Measurements from ENCODE around the gene OSBPL10. TPM values are rescaled to one million over a fixed set of nuclear protein-coding genes. Genes with fewer than 3 reads are reported as not detected.

Gene OSBPL10
- total RNA-seq, 2 donors from 2014 or later: 2.2 to 5.1 TPM

DNA sequence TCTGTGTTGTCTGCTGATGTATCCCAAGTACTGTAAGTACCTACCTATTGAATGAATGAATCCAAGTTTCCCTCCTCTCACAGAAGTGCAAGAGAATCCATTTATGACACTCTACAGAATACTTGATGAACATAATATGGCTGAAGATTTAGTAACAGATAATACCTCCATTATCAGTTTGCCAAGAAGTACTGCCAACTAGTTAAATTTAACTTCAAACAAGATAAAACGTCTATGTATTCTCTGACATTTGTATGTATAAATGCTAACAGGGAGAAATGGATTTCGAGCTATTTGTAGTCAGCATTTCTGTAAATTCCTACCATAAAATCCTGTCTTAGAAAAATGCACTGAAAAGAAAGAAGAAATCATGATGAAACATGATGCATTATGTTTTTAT is 230.7 kb downstream of the OSBPL10 start:
- Mint-ChIP-seq H3K4me1 (ENCODE audit: low read depth) (peaks cover 15% of the 10 kb centered on the region), H3K36me3 (ENCODE audit: insufficient read depth in 2 of 2) (no peaks in the 10 kb centered on the region), H3K4me3 (no peak overlapping the region), H3K27ac (no peak overlapping the region), H3K9me3 (no peaks in the 10 kb centered on the region), H3K27me3 (ENCODE audit: low read depth) (no peaks in the 10 kb centered on the region)
- ATAC-seq (replicated peaks in 1 of 2): no peak
- no peak for DNase-seq

DNA sequence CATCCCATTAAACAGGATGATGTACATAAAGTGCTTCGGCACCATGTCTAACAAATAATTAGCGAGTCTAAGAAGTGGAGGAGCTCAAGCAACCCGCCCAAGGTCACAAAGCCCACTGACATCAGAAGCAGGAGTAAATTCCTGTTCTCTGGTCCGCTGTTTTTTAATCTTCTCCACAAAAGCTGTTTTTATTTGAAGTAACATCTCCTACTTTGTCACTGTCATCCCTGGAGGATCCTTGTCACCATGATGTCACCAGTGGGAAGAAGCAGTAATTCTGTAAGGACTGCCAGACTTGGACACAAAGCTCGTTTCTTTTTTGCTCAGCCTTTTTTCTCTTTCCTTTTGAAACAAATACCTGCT is 232.1 kb downstream of the OSBPL10 start:
- H3K4me3 Mint-ChIP-seq: no peak overlapping the region
- H3K9me3 Mint-ChIP-seq: no peaks in the 10 kb centered on the region
- peaks cover under 1% of the 10 kb centered on the region for H3K4me1 Mint-ChIP-seq (ENCODE audit: low read depth)
- no peak for DNase-seq
- no peaks in the 10 kb centered on the region for H3K36me3 Mint-ChIP-seq (ENCODE audit: insufficient read depth in 2 of 2)
- no peaks in the 10 kb centered on the region for H3K27me3 Mint-ChIP-seq (ENCODE audit: low read depth)
- no peak overlapping the region for H3K27ac Mint-ChIP-seq
- no peak for ATAC-seq (replicated peaks in 1 of 2)

DNA sequence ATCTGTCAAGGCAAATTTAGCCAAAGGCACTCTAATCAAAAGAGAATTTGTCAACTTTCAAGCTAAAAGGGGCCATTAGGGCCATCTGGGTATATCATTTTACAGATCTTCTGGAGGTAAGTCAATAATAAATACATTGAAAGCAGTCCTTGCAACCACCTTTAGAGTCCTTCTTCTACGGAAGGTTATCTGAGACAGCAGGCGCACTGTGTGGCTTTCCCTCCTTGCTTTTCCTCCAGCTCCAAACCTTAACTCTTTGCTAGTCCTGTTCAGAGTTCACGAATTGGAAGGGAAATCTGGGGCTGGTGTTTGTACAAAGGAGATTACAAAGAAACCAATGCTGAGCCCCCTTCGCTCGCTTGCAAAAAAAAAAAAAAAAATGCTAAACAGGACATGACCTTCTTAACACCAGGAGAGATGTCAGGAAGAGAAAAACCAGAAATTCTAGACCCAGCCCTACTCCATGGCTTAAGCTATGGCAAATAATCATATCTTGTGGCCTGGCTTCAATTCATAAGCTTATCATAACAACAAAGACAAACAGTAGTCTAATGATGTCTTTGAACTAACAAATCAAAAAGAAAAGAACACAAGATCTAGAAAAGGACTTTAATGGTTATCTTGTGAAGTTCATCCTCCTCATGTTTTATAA is 232.7 kb downstream of the OSBPL10 start:
- no peak overlapping the region for H3K27ac Mint-ChIP-seq
- H3K9me3 Mint-ChIP-seq: no peaks in the 10 kb centered on the region
- no peaks in the 10 kb centered on the region for H3K27me3 Mint-ChIP-seq (ENCODE audit: low read depth)
- ATAC-seq (replicated peaks in 1 of 2) (no peak), DNase-seq (no peak)
- H3K4me1 Mint-ChIP-seq (ENCODE audit: low read depth): no peaks in the 10 kb centered on the region
- no peaks in the 10 kb centered on the region for H3K36me3 Mint-ChIP-seq (ENCODE audit: insufficient read depth in 2 of 2)
- H3K4me3 Mint-ChIP-seq: no peak overlapping the region

DNA sequence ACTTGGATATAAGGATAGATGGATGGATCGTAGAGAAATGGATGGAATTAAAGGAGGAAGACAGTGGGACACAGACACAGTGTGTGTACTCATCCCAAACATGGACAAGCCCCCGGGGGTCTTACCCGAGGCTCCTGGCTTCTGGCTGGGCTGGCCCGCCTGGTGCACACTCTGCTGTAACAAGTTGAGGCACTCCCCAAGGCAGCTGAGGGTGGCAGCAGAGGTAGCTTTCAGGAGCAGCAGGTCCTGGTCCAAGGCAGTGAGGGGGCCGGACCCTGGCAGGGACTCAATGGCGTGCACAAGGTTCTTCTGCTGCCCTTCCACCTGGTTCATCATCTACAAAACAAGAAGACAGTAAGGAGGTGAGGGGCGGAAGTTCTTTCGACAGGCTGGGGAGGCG is 233.3 kb downstream of the OSBPL10 start:
- ATAC-seq (replicated peaks in 1 of 2): no peak
- no peaks in the 10 kb centered on the region for H3K4me1 Mint-ChIP-seq (ENCODE audit: low read depth)

DNA sequence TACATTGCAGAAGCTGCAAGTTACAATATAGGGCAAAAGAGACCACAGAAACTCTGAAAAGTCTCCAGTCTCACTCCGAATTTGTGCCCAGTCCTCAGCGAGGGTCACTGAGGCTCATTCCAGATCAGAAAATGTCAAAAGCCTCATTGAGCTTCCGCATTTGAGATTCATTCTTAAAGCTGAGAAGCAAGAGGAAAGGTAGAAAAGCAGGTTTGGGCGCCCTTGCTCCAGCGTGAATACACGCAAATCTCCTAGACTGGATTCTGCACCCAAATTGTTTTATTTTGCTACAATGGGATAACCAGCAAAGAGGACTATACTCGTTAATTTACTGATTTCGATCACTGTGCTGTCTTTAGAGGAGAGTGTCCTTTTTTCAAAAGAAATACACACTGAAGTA is 236.1 kb downstream of the OSBPL10 start:
- Mint-ChIP-seq H3K9me3 (no peaks in the 10 kb centered on the region), H3K27ac (no peak overlapping the region), H3K27me3 (ENCODE audit: low read depth) (no peaks in the 10 kb centered on the region), H3K4me3 (no peak overlapping the region), H3K4me1 (ENCODE audit: low read depth) (no peaks in the 10 kb centered on the region), H3K36me3 (ENCODE audit: insufficient read depth in 2 of 2) (no peaks in the 10 kb centered on the region)
- DNase-seq: no peak
- ATAC-seq (replicated peaks in 1 of 2): no peak

More for the DNA sequence above, 233.3 kb downstream of the OSBPL10 start:
- H3K9me3 Mint-ChIP-seq: no peaks in the 10 kb centered on the region
- H3K27me3 Mint-ChIP-seq (ENCODE audit: low read depth): no peaks in the 10 kb centered on the region
- no peak overlapping the region for H3K27ac Mint-ChIP-seq
- no peaks in the 10 kb centered on the region for H3K36me3 Mint-ChIP-seq (ENCODE audit: insufficient read depth in 2 of 2)
- no peak overlapping the region for H3K4me3 Mint-ChIP-seq
- DNase-seq: no peak

DNA sequence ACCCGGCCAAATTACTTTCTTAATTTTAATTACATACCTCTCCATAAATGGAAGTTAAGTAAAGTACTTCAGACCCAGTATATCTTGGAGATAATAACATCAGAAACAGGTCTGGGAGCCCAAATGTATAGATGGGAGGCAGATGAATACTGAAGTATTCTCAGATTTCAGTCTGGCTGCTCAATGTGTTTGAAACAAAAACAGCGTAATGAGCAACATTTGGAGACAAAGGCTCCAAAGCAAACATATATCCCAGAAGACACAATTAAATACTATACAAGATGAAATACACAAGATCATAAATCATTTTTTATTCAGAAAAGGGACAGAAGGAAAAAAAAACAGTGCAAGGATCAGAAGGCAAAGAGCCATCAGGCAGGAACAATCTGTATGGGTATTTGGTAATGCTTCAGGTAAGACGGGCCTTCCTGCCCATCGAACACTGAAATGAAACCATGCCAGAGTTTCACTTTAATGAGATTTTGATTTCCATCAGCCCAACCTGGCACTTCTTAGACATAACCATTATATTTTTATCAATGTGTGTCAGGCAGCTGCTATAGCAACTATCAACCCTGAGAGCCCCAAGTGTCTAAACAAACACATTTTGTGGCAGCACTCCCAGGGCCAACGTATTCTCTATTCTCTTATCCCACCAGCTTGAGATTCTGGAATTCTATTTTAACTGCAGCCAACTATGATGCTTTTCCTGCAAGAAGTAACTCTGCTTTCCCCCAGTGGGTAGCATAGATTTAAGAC is 237.6 kb downstream of the OSBPL10 start:
- Mint-ChIP-seq H3K27ac (no peak overlapping the region), H3K36me3 (ENCODE audit: insufficient read depth in 2 of 2) (no peaks in the 10 kb centered on the region), H3K9me3 (no peaks in the 10 kb centered on the region), H3K27me3 (ENCODE audit: low read depth) (no peaks in the 10 kb centered on the region), H3K4me3 (no peak overlapping the region), H3K4me1 (ENCODE audit: low read depth) (no peaks in the 10 kb centered on the region)
- ATAC-seq (replicated peaks in 1 of 2) (no peak), DNase-seq (no peak)

DNA sequence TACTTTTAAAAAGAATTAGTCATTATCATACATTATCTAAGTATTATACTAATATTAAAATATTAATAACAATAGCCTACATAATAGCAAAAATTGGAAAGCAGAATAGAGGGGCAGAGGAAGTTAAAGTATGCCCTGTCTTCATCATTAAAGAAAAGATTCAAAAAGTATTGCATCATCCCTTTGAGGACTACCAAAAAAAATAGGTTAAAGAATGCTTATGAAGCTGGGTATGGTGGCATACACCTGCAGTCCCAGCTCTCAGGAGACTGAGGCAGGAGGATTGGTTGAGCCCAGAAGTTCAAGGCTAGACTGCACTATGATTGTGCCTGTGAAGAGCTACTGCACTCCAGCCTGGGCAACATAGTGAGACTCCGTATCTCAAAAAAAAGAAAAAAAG is 240.7 kb downstream of the OSBPL10 start:
- H3K27ac Mint-ChIP-seq: no peak overlapping the region
- no peak overlapping the region for H3K4me3 Mint-ChIP-seq
- no peaks in the 10 kb centered on the region for H3K4me1 Mint-ChIP-seq (ENCODE audit: low read depth)
- no peaks in the 10 kb centered on the region for H3K9me3 Mint-ChIP-seq
- DNase-seq (no peak), ATAC-seq (replicated peaks in 1 of 2) (no peak)
- no peaks in the 10 kb centered on the region for H3K36me3 Mint-ChIP-seq (ENCODE audit: insufficient read depth in 2 of 2)
- H3K27me3 Mint-ChIP-seq (ENCODE audit: low read depth): peaks cover 4% of the 10 kb centered on the region

DNA sequence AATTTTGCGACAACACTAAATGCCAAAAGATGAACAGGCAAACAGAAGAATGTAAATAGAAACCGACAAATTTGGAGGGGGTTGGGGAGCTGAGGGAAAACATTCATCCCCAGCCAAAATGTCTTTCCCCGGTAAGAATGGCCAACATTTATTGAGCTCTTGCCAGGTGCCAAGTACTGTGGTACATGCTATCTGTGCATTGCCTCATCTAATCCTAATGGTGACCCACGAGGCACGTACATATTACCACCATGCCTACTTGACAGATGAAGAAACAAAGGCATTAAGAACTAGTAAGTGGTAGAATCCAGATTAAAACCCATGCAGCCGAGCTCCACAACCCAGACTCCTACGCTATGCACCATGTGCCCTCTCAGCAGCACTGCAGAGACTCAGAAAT is 242.7 kb downstream of the OSBPL10 start:
- H3K36me3 Mint-ChIP-seq (ENCODE audit: insufficient read depth in 2 of 2): no peaks in the 10 kb centered on the region
- H3K27ac Mint-ChIP-seq: no peak overlapping the region
- DNase-seq (no peak), ATAC-seq (replicated peaks in 1 of 2) (no peak)
- peaks cover 5% of the 10 kb centered on the region for H3K27me3 Mint-ChIP-seq (ENCODE audit: low read depth)
- H3K9me3 Mint-ChIP-seq: no peaks in the 10 kb centered on the region
- H3K4me1 Mint-ChIP-seq (ENCODE audit: low read depth): no peaks in the 10 kb centered on the region
- H3K4me3 Mint-ChIP-seq: no peak overlapping the region

DNA sequence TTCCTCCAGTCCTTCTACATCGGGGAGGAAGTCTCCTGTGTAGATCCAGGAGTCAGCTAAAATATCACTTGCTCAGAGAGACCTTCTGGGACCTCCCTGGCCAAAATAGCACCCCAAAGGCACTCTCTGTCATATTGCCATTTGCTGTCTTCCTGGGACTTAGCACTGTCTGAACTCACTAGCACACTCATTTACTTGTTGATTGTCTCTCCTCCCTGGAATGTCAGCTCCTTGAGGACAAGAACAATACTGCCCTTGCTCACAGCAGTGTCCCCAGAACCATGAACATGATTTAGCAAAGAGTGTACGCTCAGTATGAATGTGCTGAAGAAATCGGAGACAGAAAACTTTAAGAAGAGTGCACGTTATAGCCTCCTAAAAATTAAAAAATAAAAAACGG is 245.4 kb downstream of the OSBPL10 start:
- H3K9me3 Mint-ChIP-seq: no peaks in the 10 kb centered on the region
- DNase-seq (no peak), ATAC-seq (replicated peaks in 1 of 2) (no peak)
- no peak overlapping the region for H3K4me3 Mint-ChIP-seq
- H3K27ac Mint-ChIP-seq: no peak overlapping the region
- H3K27me3 Mint-ChIP-seq (ENCODE audit: low read depth): peaks cover 5% of the 10 kb centered on the region
- H3K4me1 Mint-ChIP-seq (ENCODE audit: low read depth): no peaks in the 10 kb centered on the region
- H3K36me3 Mint-ChIP-seq (ENCODE audit: insufficient read depth in 2 of 2): no peaks in the 10 kb centered on the region

DNA sequence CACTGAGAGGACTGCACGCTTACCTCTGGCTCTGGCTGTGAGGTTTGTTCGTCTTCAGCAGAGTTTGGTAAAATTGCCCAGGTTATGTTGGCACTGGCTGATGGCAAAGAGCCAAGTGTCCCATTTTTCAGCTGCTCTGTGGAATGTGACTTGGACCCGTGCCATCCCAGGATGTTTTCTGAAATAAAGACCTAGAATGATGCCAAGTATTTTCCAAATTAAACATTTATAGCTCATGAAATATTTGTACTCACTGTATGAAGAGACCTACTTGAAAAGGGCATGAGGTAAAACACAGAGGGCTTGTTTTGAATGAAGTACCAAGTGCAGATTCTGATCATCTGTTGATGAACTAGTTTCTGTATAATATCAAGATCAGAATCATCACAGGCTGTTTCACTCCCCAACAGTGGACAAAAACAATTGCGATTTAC is 247.8 kb downstream of the OSBPL10 start:
- H3K27me3 Mint-ChIP-seq (ENCODE audit: low read depth): peaks cover 10% of the 10 kb centered on the region
- no peaks in the 10 kb centered on the region for H3K4me1 Mint-ChIP-seq (ENCODE audit: low read depth)
- no peak overlapping the region for H3K27ac Mint-ChIP-seq
- H3K9me3 Mint-ChIP-seq: no peaks in the 10 kb centered on the region
- no peak for DNase-seq
- no peak overlapping the region for H3K4me3 Mint-ChIP-seq
- no peaks in the 10 kb centered on the region for H3K36me3 Mint-ChIP-seq (ENCODE audit: insufficient read depth in 2 of 2)
- ATAC-seq (replicated peaks in 1 of 2): no peak

DNA sequence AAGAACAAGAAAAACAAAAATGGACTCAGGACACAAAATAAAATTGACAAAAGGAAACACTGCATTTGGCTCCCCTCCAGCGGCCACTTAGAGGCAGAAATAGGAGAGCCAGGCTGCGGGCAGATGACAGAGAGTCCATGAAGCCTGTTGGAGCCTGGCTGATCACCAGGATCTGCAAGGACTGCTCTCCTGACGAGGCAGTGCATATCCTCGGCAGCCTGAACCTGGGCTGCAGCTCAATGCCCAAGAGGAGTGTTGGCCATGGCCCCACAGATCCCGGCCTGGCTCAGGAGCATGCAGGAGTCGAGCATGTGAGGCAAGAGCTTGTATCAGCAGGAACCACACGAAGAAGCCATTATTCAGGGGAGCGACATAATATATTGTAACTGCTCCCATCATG is 248.5 kb downstream of the OSBPL10 start:
- no peaks in the 10 kb centered on the region for H3K9me3 Mint-ChIP-seq
- H3K27me3 Mint-ChIP-seq (ENCODE audit: low read depth): peaks cover 10% of the 10 kb centered on the region
- H3K36me3 Mint-ChIP-seq (ENCODE audit: insufficient read depth in 2 of 2): no peaks in the 10 kb centered on the region
- DNase-seq: no peak
- H3K4me3 Mint-ChIP-seq: no peak overlapping the region
- no peak for ATAC-seq (replicated peaks in 1 of 2)
- H3K4me1 Mint-ChIP-seq (ENCODE audit: low read depth): no peaks in the 10 kb centered on the region
- no peak overlapping the region for H3K27ac Mint-ChIP-seq

DNA sequence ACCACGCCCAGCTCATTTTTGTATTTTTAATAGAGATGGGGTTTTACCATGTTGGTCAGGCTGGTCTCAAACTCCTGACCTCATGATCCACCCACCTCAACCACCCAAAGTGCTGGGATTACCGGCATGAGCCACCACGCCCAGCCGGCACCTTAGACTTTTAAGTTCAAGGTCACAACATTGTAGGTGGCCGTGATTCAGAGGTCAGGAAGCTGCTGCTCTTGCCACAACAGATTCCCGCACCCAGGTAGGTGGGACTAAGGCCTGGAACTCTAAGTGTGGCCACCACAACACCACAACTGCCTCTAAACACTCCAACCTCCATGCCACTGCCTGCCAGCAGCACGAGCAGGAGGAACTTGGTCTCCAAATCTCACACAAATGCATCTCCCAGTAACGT is 251.5 kb downstream of the OSBPL10 start:
- Mint-ChIP-seq H3K27me3 (ENCODE audit: low read depth) (peaks cover 7% of the 10 kb centered on the region), H3K36me3 (ENCODE audit: insufficient read depth in 2 of 2) (no peaks in the 10 kb centered on the region), H3K4me3 (no peak overlapping the region), H3K4me1 (ENCODE audit: low read depth) (no peaks in the 10 kb centered on the region), H3K27ac (no peak overlapping the region), H3K9me3 (no peaks in the 10 kb centered on the region)
- DNase-seq (no peak), ATAC-seq (replicated peaks in 1 of 2) (no peak)

DNA sequence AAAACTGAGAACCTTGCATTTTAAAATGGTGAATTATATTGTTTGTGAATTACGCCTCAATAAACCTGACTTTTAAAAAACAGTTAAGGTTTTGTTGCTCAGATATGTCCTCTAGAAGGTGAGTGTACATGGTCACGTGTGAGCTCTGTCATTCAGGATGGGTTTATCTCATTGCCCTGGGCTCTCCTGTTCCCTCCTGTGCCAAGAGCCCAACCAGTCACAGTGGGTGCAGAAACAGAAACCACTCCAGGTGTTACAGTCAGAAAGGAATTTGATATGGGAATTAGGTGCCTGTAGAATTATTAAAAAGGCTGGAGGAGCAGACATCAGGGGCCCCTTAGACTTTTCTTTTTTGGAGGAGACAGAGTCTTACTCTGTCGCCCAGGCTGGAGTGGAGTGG is 252.0 kb downstream of the OSBPL10 start:
- no peaks in the 10 kb centered on the region for H3K36me3 Mint-ChIP-seq (ENCODE audit: insufficient read depth in 2 of 2)
- no peak for DNase-seq
- ATAC-seq (replicated peaks in 1 of 2): no peak
- no peaks in the 10 kb centered on the region for H3K9me3 Mint-ChIP-seq
- H3K27ac Mint-ChIP-seq: no peak overlapping the region
- H3K4me1 Mint-ChIP-seq (ENCODE audit: low read depth): no peaks in the 10 kb centered on the region
- peaks cover 12% of the 10 kb centered on the region for H3K27me3 Mint-ChIP-seq (ENCODE audit: low read depth)
- H3K4me3 Mint-ChIP-seq: no peak overlapping the region

DNA sequence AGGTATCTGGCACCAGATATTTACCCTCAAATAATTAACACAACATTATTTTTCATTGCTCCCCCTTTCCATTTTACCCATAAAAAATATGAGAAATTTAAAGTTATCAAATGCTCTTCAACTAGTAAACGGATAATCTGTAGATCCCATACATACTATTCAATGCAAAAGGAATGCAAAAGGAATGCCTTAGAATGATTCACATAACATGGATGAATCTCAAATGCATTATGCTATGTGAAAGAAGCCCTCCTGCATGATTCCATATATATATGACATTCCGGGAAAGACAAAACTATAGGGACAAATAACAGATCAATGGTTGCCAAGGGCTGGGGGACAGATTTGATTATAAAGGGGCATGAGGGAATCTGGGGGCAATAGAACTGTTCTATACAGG is 252.7 kb downstream of the OSBPL10 start:
- H3K4me1 Mint-ChIP-seq (ENCODE audit: low read depth): no peaks in the 10 kb centered on the region
- no peaks in the 10 kb centered on the region for H3K9me3 Mint-ChIP-seq
- H3K27me3 Mint-ChIP-seq (ENCODE audit: low read depth): peaks cover 17% of the 10 kb centered on the region
- H3K27ac Mint-ChIP-seq: no peak overlapping the region
- ATAC-seq (replicated peaks in 1 of 2) (no peak), DNase-seq (no peak)
- no peak overlapping the region for H3K4me3 Mint-ChIP-seq
- H3K36me3 Mint-ChIP-seq (ENCODE audit: insufficient read depth in 2 of 2): no peaks in the 10 kb centered on the region

Data from activated T-cell treated with anti-CD3 and anti-CD28 coated beads, Interleukin-2, amount 50 U/mL, for 72 hours (primary cell).